Head of caudate nucleus (tissue), 42 donors: ENCODE measurements around the gene MYRIP.

Source experiments
- DNase-seq, 42 donors: peaks; one replicate each; pipeline versions ENCODE4 v3.0.0 to v3.0.0-alpha.2; 2020 to 2021; ENCODE audit warnings: mixed read lengths in 7 of 42
- intact Hi-C: fragments of 100-400 bp; cut with DNase I; formaldehyde crosslinking; loops from one replicate; pipeline ENCODE4 v1.15.0; 2022

The MYRIP gene

DNA sequence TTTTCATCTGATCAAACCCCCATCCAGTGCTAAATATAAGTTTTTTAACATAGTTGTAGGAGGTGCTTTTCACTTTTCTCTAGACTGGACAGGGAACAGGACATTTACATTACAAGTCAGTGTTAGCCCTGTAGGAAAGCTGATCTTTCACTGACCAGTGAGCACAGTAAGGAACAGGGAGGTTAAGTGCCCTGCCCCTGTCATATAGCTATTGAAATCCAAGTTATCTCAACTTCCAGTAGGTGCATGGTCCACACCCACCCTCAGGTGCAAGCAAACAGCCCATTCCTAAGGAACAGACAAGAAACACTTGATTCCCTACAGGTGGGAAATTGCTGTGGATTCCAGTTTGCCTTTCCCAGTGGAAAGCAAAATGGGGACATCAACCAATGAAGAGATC, 421.0 kb downstream of the MYRIP start:
- intact Hi-C loops: no loop called here
- DNase-seq: no peak

DNA sequence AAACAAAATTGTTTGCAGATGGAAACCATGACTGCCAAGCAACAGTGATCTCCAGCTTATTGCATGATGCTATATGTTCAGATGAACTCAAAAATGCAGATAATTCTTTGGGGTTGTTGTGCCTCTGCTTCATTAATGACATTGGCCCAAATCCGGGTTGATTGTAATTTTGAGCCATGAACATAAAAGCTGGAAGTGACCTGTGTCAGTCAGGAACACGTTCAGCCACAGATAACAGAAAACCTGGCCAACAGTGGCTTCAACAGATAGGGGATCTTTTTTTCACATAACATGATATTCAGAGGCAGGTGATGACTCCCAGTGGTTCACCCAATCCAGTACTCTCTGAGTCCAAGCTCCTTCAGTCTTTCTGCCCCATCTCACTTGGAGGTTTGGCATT, 423.2 kb downstream of the MYRIP start:
- DNase-seq: no peak
- intact Hi-C loops: no loop called here

DNA sequence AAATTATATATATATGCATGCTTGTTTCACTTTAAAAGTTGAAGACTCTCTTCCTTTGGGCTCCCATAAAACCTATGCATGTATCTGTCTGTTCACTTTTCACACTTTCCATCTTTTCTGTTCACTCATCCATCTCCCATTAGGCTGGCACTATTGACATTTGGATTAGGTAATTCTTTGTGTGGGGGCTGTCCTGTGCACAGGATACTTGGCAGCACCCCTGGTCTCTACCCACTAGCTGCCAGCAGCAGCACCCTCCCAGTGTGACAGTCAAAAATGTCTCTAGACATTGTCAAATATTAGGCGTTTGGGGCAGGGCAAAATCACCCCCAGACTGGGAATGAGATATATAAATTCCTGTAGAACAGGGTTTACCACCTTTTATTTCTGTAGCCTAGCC, 427.8 kb downstream of the MYRIP start:
- intact Hi-C loops: no loop called here
- DNase-seq: no peak

DNA sequence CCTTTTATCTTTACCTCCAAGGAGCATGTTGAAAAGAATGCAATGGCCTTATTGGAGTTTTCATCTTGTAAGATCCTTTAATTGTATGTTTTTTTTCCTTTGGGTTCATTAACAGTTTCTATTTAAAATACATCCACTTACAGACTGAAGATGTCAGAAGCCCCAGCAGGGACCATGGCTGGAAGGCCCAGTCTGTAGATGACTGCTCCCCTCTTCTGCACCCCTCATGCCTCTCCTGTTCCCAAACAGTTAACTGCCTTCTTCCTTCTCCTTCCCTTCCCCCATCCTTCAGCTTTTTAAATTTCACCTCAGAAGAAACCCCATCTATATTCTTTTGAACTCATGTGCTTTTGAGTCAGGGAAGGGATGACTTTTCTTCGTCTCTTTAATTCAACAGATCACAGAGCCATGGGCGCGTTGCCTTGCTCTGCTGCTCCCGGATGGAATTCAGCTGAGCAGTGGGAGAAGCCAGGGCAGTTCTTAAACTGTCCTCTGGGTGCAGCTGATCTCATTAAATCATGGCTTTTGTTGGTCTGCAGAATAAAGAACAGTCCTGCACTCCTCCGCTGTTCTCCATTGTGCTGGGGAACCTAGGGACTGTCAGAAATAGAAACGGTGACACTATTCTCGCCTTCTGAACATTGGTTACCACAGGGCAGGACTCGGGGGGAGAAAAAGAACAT, 428.6 kb downstream of the MYRIP start:
- peak in 32 of 42 donors; percentile 7 to 64 (median 32) for DNase-seq
- intact Hi-C loops: no loop called here

GRCh38 chr3:40240921-40241320, 431.5 kb downstream of the MYRIP start:
- intact Hi-C loops: no loop called here
- no peak for DNase-seq

DNA sequence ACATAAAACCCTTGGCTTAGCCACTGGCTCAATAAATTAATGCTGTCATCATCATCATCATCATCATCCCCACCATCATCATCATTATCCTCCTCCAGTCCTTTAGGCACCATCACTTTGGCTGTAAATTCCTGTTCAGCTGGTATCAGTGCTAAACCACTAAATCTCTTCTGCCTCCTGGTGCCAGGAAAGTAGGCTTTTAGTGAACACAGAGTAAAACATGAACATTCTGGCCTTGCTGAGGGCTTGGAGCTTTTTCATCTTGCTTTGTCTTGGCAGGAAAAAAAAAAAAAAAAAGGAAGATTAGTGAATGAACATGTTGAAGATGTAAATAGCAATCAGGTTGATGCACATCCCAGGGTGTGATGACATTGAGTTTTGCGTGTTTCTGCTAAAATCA, 432.8 kb downstream of the MYRIP start:
- DNase-seq: no peak
- intact Hi-C loops: no loop called here

- no peak for DNase-seq
- intact Hi-C loops: no loop called here
These were observed 433.2 kb downstream of the MYRIP start for GRCh38 chr3:40242638-40243037.

DNA sequence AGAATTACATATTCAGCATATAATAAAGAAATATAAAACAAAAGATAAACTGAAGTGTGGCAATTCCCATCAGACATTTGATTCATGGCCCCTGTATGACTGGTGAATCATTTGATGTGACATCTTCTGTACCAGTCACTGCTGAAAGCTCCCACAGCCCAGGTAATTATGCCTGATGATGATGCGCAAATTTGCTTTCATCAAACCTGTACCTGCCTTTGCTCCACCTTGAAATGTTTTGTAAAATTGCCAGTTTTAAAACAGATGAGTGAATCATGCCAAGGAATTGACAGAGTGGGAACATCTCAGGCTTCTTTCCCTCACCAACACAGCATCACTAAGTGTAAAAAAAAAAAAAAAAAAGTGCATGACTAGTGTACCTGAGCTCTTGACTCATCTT, 433.6 kb downstream of the MYRIP start:
- intact Hi-C loops: no loop called here

GRCh38 chr3:40247714-40248454, 438.5 kb downstream of the MYRIP start:
- intact Hi-C loops: no loop called here
- no peak for DNase-seq

More for the DNA sequence above, 433.6 kb downstream of the MYRIP start:
- DNase-seq: peak in 29 of 42 donors; percentile 5 to 85 (median 41)

- intact Hi-C loops: no loop called here
- no peak for DNase-seq
These were observed 439.2 kb downstream of the MYRIP start for GRCh38 chr3:40248591-40248990.

DNA sequence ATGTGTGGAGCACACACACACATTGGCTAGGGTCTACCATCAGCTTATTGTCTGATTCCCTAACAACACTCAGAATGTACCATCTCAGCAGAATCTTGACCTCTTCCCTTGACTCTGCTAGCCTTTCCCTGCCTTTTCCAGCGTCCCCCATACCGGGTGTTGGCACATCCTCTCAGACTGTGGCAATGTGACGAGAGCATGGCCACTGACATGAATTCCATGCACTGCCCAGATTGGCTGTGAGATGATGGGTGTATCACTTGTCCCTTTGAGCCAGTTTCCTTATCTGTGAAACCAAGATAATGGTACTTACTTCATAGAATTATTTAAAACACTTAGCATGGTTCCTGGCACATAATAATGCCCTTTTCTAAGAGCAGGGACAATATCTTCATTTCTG, 439.8 kb downstream of the MYRIP start:
- no peak for DNase-seq
- intact Hi-C loops: no loop called here

DNA sequence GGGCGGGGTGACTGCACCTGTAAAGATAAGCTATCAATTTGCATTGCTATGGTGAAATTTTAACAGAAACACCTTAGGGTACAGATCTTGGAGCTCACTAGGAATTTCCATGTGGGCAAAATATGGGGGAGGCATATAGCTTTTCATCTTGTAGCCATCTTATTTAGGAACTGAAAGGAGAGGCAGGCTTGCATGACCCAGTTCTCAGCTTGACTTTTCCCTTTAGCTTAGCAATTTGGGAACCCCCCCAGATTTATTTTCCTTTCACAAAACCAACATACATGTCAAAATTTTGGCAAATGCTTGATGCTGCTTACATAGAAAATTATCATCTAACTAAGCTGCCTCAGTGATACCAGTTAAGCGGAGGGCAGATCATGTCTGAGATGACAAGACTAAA, 445.1 kb downstream of the MYRIP start:
- intact Hi-C loops: no loop called here
- DNase-seq: no peak

GRCh38 chr3:40254891-40255290, 445.5 kb downstream of the MYRIP start:
- DNase-seq: no peak
- intact Hi-C loops: no loop called here

DNA sequence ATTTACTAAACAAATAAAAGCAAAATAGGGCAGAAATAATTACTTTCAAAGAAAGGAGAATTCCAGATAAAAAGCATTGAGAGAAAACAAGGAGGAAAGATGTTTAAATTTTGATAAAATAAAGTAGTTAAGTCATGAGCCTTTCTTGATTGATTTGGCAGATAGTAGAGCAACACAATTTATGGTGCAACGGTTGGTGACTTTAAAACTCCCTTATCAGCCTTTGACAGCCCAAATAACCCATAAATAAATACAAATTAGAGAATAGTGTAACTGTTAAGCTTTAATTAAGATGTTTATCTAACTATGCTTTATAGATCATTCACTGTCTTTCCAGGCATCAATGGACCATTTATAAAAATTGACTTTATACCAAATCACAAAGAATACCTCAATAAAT, 446.1 kb downstream of the MYRIP start:
- intact Hi-C loops: no loop called here
- no peak for DNase-seq

DNA sequence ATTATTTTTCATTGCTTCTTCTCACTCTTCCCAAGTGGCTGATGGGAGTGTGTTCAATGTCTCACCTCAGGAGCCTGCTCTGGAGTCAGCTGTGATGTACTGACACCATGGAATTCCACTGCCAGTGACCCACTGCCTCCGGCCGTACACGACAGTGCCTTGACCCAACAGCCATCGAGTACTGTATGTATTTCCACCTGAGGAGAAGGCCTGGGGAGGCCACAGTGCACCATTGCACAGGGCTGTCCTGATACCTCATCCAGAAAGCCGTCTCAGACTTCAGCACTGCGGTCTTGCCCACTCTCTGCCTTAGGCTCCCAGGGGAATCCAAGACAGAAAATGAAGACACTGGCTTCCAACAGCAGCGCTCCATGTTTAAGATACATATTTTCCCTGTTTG, 448.7 kb downstream of the MYRIP start:
- intact Hi-C loops: no loop called here
- DNase-seq: no peak

DNA sequence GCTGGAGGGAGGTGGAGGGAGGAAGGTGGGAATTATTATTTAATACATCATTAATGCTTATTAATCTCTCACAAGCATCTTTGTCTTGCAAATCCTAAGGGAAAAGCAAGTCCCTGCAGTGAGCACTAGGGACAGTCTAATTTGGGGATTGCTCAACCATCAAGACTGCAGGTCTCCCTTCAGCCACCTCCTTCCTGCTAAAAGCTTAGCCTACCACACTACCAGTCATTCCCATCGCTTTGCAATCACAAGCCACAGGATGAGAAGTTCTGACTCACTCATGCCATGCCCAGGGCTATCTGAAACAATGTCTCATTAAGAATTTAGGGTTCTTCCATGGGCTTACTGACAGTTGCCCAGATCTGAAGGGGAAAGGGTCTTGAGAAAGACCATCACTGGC, 449.1 kb downstream of the MYRIP start:
- no peak for DNase-seq
- intact Hi-C loops: no loop called here

- DNase-seq: no peak
- intact Hi-C loops: no loop called here
These were observed 452.9 kb downstream of the MYRIP start for GRCh38 chr3:40262331-40262730.

DNA sequence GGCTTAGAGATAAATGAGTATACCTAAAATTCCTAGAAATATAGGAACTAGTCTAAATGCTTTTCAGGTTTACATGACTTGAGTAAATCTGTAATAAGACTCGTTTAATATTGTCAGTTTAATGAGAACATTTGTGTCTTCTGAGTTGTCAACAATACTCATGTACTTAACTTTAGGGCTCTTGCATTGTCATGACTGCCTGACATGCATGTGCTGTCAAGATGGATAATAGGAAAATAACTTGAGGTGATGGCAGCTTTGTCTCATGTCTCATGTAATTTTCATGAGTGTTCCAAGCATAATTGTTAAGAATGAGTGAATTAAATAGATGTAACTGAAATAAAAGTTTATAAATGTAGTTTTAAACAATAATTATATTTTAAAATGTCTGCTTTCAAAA, 455.0 kb downstream of the MYRIP start:
- no peak for DNase-seq
- intact Hi-C loops: no loop called here

GRCh38 chr3:40265181-40265580, 455.8 kb downstream of the MYRIP start:
- intact Hi-C loops: no loop called here
- no peak for DNase-seq

DNA sequence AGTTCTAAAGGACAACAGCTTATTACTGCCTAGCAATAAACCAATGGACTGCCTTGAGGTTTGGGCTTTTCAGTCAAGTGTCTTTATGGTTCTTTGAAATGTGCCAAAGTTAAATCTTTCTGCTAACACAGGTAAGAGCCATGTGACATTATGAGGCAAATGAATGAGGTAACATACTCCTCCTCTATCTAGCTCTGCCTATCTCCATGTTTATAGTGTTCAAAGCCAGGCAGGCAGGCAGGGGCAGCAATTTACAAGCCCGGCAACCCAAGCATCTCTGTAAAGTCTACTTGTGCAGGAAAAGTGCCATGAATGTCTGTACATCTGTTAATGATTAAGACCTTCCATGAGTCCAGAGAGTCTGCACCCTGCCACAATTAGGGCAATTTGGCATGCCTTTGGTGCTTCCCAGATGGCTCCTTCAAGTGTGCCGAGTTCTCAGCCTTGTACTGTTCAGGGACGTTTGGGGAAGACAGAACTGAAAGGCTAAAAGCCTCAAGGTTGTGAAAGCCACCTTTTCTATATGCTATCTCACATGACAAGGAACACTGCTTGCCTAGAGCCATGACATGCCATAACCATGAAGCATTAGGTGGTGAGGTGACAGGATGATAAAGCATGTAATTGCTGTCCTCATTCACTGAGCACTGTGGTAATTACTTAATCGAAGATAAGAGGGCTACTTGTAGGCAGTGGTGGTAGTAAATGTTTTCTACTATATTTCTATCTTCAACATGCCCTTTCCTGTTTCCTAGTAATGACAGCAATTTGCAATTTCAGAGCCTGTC, 458.7 kb downstream of the MYRIP start:
- DNase-seq: no peak
- intact Hi-C loops: no loop called here
